NCI-H1105 treated with DMSO at 0.1 percent for 48 hours (cell line): Measurements from ENCODE around the gene OR6C6.
"Not testable (repeated sequence)": the region's sequence is repeated elsewhere in the genome, so short reads cannot be mapped to it uniquely, and the experiment has no call there.

ENCODE experiments used
- DNase-seq: peaks from one replicate; lab custom pipeline; 2025; lab: John Stamatoyannopoulos, UW

Gene OR6C6

DNA sequence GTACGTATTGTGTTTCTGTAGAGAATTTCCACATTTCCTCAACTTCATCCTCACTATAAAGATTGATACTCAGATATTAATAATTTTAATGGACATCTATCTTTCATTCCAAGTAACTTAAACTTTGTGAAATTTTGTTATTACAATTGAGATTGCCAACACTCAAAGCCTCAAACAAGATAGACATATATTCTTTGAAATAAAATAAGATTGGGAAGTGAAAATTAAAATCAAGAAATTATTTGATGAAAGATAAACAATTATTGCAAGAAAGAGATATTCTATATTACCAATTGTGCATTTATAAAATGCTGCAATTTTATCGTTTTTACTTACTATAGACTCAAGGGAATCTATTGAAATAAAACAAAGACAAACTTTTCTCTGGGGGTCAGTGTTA is at the start of gene OR6C6:
TSS of gene OR6C6 (minus strand) at position 101 of the 400 bp plus-strand sequence. CDS start 1,337 bp downstream, outside the sequence.
- DNase-seq = no peak

DNA sequence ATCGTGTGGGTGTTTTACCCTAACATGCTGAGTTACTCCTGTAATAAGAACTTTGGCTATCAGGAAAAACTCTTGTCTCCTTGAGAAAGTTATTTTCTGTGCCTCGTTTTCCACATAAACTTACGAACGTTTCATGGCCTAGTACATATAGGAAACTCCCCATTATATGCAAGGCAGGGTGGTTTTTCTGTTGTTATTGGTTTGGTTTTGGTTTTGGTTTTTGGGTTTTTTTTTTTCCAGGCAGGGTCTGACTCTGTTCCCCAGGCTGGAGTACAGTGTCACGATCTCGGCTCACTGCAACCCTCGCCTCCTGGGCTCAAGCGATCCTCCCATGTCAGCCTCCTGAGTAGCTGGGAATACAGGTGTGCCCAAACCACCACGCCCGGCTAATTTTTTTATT is 39.6 kb upstream of the OR6C6 start:
- DNase-seq = no peak

DNA sequence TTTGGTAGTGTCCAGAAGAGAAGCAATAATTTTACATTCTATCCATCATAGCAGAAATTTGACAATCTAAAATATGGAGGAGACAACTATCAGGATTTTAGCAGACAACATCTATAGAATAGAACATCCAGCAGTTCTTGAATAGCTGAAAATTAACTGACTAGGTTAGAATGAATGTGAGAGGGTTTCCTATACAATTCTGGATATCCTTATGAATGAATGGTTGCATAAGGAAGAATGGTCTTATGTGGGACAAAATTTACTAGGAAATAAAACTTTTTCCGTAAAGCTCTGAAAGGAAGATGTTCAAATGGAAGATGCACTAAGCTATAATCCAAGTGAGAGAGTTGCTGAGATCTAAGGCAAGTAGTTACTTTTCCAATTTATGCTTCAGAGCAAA is 34.1 kb upstream of the OR6C6 start, which contains the start of gene OR6C3:
TSS of gene OR6C3 (plus strand) at position 301 of the 400 bp plus-strand sequence. CDS start 955 bp downstream, outside the sequence.
- DNase-seq = no peak

DNA sequence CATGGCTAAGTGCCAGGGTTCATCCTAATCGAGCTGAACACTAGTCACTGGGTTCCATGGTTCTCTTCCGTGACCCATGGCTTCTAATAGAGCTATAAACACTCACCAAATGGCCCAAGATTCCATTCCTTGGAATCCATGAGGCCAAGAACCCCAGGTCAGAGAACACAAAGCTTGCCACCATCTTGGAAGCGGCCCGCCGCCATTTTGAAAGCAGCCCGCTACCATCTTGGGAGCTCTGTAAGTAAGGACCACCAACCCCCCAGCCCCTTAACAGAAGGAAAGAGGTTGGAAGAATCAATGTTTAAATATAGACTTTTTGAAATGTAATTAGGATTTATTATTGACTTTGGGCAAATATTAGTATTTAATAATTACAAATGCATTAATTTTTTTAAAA is 29.4 kb upstream of the OR6C6 start:
- not testable (repeated sequence) for DNase-seq

DNA sequence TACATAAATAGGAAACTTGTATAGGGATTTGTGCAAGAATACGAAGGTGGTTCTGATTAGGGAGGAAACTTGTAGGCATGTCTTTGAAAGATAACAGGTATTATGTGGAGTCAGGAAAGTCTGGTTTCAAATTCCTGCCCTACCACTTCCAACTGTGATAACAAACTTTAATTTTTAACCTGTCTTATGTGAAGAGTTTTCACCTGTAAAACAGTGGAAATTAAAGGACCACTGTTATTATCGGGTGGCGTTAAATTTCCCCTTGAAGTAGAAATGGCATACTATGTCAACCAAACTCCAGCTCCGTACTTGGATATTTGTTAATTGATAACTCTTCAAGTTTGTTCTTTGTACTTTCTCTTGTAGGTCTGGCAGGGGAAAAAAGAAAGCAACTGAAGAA is 23.8 kb upstream of the OR6C6 start:
- no peak for DNase-seq

DNA sequence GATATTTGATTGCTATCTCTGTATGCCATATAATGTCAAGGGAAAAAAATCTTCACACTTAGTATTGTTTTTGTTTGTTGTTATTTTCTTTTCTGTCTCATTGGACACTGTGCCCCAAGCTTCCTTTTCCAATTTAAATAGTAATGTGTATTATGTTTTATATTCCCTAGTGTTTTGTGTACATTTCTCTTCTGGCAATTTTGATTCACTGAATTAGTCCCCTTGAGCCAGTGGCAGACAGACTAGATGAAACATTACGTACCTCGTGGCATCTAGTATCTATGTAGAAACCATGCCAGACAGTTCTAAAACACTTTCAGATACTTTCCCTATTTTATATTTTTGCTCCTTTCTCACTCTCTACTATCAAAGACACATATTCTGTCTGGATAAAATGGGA is 17.7 kb upstream of the OR6C6 start, which contains the start of gene OR6C1:
TSS of gene OR6C1 (plus strand) at position 301 of the 400 bp plus-strand sequence. CDS start 6,257 bp downstream, outside the sequence.
- no peak for DNase-seq

DNA sequence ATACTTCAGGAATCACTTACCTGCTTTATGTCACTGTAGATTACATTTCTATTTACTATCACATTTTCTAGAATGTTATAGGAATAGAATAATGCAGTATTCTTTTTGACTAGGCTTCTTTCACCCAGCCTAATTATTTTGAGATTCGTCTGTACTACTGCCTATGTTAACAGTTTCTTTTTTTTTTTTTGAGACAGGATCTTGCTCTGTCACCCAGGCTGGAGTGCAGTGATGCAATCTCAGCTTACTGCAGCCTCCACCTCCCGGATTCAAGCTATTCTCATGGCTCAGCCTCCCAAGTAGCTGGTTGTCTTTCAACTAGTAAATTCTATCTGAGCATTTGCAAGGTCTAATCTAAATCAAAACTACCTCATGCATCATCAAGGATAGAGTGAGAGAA is 6.4 kb downstream of the OR6C6 start:
- DNase-seq = no peak

DNA sequence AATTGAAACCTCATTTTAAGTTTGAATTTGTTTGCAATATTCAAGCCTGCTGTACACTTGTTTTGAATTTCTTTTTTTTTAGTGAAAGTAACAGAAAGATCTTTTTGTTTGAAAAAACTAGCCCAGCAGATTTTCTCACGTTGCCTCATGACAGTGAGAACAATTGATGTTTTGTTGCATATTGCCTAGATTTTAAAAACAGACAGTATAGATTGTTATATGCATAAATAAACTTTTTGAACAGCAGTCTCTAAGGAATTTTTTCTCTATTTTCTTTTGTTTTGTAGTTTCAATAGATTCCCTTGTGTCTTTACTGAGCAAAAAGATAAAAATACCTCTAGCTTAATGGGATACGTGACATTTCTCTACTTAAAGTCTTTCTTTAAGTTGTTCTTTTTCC is 15.4 kb downstream of the OR6C6 start:
- DNase-seq = no peak

DNA sequence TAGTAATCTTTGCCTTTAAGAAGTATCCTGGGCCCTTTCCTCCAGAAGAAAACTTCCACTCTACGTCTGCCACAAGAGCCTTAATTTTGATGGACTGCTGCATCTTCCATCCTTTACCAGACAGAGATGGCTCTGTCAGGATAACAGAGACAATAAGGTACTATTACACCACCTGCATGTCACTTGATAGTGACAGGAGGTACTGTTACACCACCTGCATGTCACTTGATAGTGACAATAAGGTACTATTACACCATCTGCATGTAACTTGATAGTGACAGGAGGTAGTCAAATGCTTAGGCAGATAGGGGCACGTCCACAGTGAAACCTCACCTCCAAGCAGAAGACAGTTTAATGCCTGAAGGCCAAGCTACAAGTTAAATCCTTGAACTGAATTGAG is 38.1 kb downstream of the OR6C6 start:
- no peak for DNase-seq

DNA sequence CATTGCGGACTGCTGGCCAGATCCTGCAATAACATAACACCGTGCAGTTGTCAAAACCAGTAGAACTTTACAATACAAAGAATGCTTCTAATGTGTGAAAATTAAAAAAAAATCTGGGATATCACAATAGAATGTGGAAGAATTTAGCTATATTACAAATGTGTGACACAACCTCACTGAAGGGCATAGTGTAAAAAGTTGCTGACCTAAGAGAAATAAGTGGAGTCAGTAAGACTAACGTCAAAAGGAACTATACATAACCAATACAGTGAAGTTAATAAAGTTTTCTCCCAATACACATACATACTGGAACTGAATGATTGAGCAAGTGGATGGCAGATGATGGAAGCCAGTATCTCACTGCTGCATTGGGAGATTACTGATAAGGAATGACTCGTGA is 39.5 kb downstream of the OR6C6 start:
- no peak for DNase-seq

DNA sequence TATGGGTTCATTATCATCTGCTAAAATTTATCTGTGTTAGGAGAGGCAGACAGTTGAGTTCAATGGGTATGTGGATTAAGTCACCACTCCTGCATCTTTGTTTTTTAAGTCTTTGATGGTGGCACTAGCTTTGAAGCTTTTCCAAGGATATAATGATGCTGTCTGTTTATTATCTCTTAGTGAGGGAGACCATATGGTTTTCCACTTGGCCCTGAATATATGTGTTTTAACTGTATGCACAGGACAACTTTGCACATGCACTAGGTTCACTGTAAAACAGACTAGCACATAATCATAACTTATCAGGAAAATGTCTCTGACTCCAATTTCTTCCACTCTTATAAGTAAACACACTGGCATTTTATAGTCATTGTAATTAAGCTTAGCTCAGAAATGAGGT is 43.1 kb downstream of the OR6C6 start:
- no peak for DNase-seq

DNA sequence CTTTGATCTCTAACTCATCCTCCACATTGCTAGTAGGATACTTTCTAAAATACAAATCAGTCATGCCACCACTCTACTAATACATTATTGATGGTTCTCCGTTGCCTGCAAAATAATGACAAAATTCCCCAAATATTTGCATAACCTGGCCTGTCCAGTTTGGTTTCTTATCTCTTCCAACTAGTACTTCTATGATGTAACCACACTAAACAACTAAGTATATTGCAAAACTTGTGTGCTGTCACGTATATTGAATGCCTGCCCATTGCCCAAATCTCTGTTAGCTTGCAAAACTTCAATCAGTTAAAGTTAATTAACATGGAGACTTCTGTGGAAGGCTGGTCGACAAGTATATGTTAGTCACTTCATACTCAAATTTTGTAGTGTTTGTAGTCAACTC is 45.4 kb downstream of the OR6C6 start:
- DNase-seq = no peak

DNA sequence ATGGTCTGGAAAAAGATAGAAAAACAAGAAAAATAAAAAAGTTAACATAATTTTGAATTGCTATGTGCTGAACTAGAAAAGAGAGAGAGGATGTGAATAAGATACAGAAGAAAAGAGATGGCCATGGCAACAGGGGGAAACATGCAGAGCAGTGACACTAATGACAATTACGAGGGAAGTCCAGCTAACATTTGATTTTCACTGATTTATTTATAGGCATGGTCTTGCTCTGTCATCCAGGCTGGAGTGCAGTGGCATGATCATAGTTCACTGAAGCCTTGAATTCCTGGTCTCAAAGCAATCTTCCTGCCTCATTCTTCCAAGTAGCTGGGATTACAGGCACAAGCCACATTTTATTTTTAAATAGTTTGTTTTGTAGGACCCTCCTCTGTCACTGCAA is 50.2 kb downstream of the OR6C6 start:
- no peak for DNase-seq

DNA sequence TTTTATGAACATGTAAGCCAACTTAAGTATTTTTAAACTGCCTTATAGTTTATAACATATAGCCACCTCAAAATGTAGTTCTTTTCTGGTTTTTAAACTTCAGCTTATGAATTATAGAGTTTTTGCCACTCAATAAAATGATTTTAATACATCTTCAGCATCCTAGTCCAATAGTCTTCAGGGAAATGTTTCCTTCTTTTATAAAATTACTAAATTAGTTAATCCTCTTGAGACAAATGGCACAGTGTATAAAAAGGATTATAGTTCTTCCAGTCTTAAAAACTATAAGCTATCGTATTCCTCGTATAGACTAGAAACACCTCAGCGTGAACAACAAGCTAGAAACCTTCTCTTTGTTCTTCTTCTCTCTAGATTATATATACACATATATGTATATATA is 52.1 kb downstream of the OR6C6 start, which contains the start of gene OR6C74:
TSS of gene OR6C74 (plus strand) at position 301 of the 400 bp plus-strand sequence. CDS start 2,679 bp downstream, outside the sequence.
- no peak for DNase-seq
